Activated CD8-positive, alpha-beta memory T cell treated with anti-CD3 and anti-CD28 coated beads for 36 hours (primary cell): ENCODE measurements around the gene RCE1. TPM values are rescaled to one million over a fixed set of nuclear protein-coding genes. Genes with fewer than 3 reads are reported as not detected.

Source experiments
- CTCF ChIA-PET: fragments of 350-600 bp; sonication (Branson Sonifier 250); formaldehyde crosslinking; loops from one replicate; lab custom pipeline; 2021; ENCODE audit warnings: antibody characterized with exemption; lab: Charles Lee
- POLR2A ChIA-PET: fragments of 350-600 bp; sonication (Branson Sonifier 250); formaldehyde crosslinking; loops from one replicate; lab custom pipeline; 2021; ENCODE audit warnings: antibody characterized with exemption; lab: Charles Lee
- total RNA-seq, 2 experiments: library from RNA; stranded (reverse); gene quantifications; one replicate each; pipeline ENCODE4 v1.2.3, GENCODE V29; 2021

RCE1 gene
- total RNA-seq, 2 experiments from 2014 or later: 31.6 to 33.5 TPM

- CTCF ChIA-PET: interaction anchor here (2.0 kb wide), 1 partner anchor 19 kb away, joined by 4 read pairs; no protein-coding TSS in a partner anchor
- POLR2A ChIA-PET: interaction anchor here (1.1 to 1.9 kb wide), 2 partner anchors 10 kb away, joined by 8 to 13 read pairs; partner anchors contain the start of gene RCE1
These were observed 10.3 kb downstream of the RCE1 start for GRCh38 chr11:66853242-66854229.

- ChIA-PET CTCF (interaction anchor here (2.3 kb wide), 1 partner anchor 14 kb away, joined by 7 read pairs; no protein-coding TSS in a partner anchor), POLR2A (interaction anchor here (1.9 kb wide), 1 partner anchor 11 kb away, joined by 8 read pairs; the partner anchor contains the start of gene RCE1)
These were observed 11.0 kb downstream of the RCE1 start for GRCh38 chr11:66854231-66854661.

- CTCF ChIA-PET: interaction anchor here (2.0 to 2.3 kb wide), 2 partner anchors 11 to 13 kb away, joined by 7 to 8 read pairs; partner anchors contain the start of gene RCE1
- POLR2A ChIA-PET: interaction anchor here (1.9 kb wide), 1 partner anchor 12 kb away, joined by 8 read pairs; the partner anchor contains the start of gene RCE1
These were observed 11.5 kb downstream of the RCE1 start for GRCh38 chr11:66854729-66855211.

GRCh38 chr11:66855574-66856495 is 12.6 kb downstream of the RCE1 start:
- POLR2A ChIA-PET: interaction anchor here (0.8 to 1.3 kb wide), 3 partner anchors 9 to 13 kb away, joined by 3 to 15 read pairs (median 3); partner anchors contain the start of gene RCE1
- CTCF ChIA-PET: interaction anchor here (2.0 to 2.3 kb wide), 2 partner anchors 12 kb away, joined by 7 to 8 read pairs; partner anchors contain the start of gene RCE1

GRCh38 chr11:66856496-66857233 is 13.4 kb downstream of the RCE1 start, which contains the start of gene LRFN4:
LRFN4 (plus strand) TSS chr11:66857064; CDS start chr11:66857745, 681 bp downstream.
- ChIA-PET POLR2A (interaction anchor here (0.8 to 1.3 kb wide), 3 partner anchors 9 to 14 kb away, joined by 3 to 15 read pairs (median 3); partner anchors contain the start of gene RCE1), CTCF (interaction anchor here (2.0 to 2.3 kb wide), 2 partner anchors 11 to 12 kb away, joined by 7 to 8 read pairs; partner anchors contain the start of gene RCE1)

- POLR2A ChIA-PET: interaction anchor here (0.6 to 1.4 kb wide), 3 partner anchors 12 to 26 kb away, joined by 3 read pairs; no protein-coding TSS in a partner anchor
- CTCF ChIA-PET: no interaction called here
These were observed 14.1 kb downstream of the RCE1 start for GRCh38 chr11:66857234-66857926.

GRCh38 chr11:66857927-66858185 is 14.6 kb downstream of the RCE1 start:
- ChIA-PET CTCF (no interaction called here), POLR2A (interaction anchor here (0.6 to 1.4 kb wide), 3 partner anchors 13 to 27 kb away, joined by 3 read pairs; no protein-coding TSS in a partner anchor)

- CTCF ChIA-PET: no interaction called here
- POLR2A ChIA-PET: interaction anchor here (0.5 to 1.4 kb wide), 3 partner anchors 13 to 27 kb away, joined by 3 read pairs; no protein-coding TSS in a partner anchor
These were observed 15.1 kb downstream of the RCE1 start for GRCh38 chr11:66858186-66858938.

- ChIA-PET CTCF (no interaction called here), POLR2A (interaction anchor here (0.5 kb wide), 1 partner anchor 14 kb away, joined by 3 read pairs; no protein-coding TSS in a partner anchor)
These were observed 15.9 kb downstream of the RCE1 start for GRCh38 chr11:66858939-66859685.

- ChIA-PET CTCF (no interaction called here), POLR2A (no interaction called here)
These were observed 16.6 kb downstream of the RCE1 start for GRCh38 chr11:66859686-66860448.

GRCh38 chr11:66860449-66860831 is 17.2 kb downstream of the RCE1 start:
- ChIA-PET POLR2A (no interaction called here), CTCF (no interaction called here)

GRCh38 chr11:66861038-66861773 is 18.0 kb downstream of the RCE1 start:
- ChIA-PET POLR2A (no interaction called here), CTCF (no interaction called here)

- CTCF ChIA-PET: no interaction called here
- POLR2A ChIA-PET: no interaction called here
These were observed 18.7 kb downstream of the RCE1 start for GRCh38 chr11:66861774-66862558.

GRCh38 chr11:66862559-66863037 is 19.4 kb downstream of the RCE1 start:
- CTCF ChIA-PET: no interaction called here
- POLR2A ChIA-PET: no interaction called here
